Activated naive CD4-positive, alpha-beta T cell treated with anti-CD3 and anti-CD28 coated beads for 36 hours (primary cell): ENCODE results near the gene KITLG. TPM values are rescaled to one million over a fixed set of nuclear protein-coding genes. Genes with fewer than 3 reads are reported as not detected.
"Not testable (repeated sequence)": the region's sequence is repeated elsewhere in the genome, so short reads cannot be mapped to it uniquely, and the experiment has no call there.

Experiments used
- CTCF ChIA-PET: fragments of 350-600 bp; sonication (Branson Sonifier 250); formaldehyde crosslinking; loops from one replicate; lab custom pipeline; 2021; ENCODE audit warnings: antibody characterized with exemption; lab: Charles Lee
- DNase-seq: peaks from one replicate; pipeline ENCODE4 v3.0.0-alpha.2; 2020
- H3K27ac Mint-ChIP-seq: one replicate; pipeline ENCODE4 v1.8.0; 2021; ENCODE audit warnings: mild to moderate bottlenecking, mixed read lengths
- H3K27me3 Mint-ChIP-seq: one replicate; pipeline ENCODE4 v1.8.0; 2021; ENCODE audit warnings: low read depth, mixed read lengths
- H3K36me3 Mint-ChIP-seq: one replicate; pipeline ENCODE4 v1.8.0; 2021; ENCODE audit warnings: low read depth, mixed read lengths
- H3K4me1 Mint-ChIP-seq: one replicate; pipeline ENCODE4 v1.8.0; 2021; ENCODE audit warnings: low read depth, mixed read lengths
- H3K4me3 Mint-ChIP-seq: one replicate; pipeline ENCODE4 v1.8.0; 2021; ENCODE audit warnings: mild to moderate bottlenecking, moderate library complexity, mixed read lengths
- H3K9me3 Mint-ChIP-seq: one replicate; pipeline ENCODE4 v1.8.0; 2021; ENCODE audit warnings: mixed read lengths
- intact Hi-C: fragments of 100-400 bp; cut with micrococcal nuclease; formaldehyde crosslinking; loops from one replicate; pipeline ENCODE4 v1.15.1; 2023
- total RNA-seq, 2 experiments: library from RNA; stranded (reverse); gene quantifications; one replicate each; pipeline ENCODE4 v1.2.3, GENCODE V29; 2021

KITLG gene
- total RNA-seq, 2 experiments from 2014 or later, result 0.07 to 0.15 TPM

- Mint-ChIP-seq H3K4me1 (no peaks in the 10 kb centered on the region), H3K4me3 (no peak overlapping the region), H3K9me3 (no peaks in the 10 kb centered on the region), H3K36me3 (no peaks in the 10 kb centered on the region), H3K27me3 (no peaks in the 10 kb centered on the region), H3K27ac (no peak overlapping the region)
- intact Hi-C loops, result no loop called here
- CTCF ChIA-PET, result no interaction called here
- no peak for DNase-seq
Measured at GRCh38 chr12:88549929-88550328, 30.3 kb downstream of the KITLG start.

DNA sequence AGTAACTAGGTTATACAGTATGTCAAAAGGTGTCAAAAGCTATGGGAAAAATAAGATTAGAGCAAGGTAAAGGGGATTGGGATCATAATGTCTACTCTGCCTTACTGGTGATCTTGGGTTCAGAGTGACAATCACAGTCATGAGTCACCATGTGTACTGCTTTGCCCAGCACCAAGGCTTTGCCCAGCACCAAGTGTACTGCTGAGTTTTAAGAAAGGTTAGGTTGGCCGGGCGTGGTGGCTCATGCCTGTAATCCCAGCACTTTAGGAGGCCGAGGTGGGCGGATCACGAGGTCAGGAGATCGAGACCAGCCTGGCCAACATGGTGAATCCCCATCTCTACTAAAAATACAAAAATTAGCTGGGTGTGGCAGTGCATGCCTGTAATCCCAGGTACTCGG lies 32.3 kb downstream of the KITLG start:
- H3K27me3 Mint-ChIP-seq, DNase-seq, H3K4me3 Mint-ChIP-seq, H3K36me3 Mint-ChIP-seq, intact Hi-C loops, CTCF ChIA-PET, H3K9me3 Mint-ChIP-seq, H3K4me1 Mint-ChIP-seq, H3K27ac Mint-ChIP-seq: not testable (repeated sequence)

GRCh38 chr12:88546853-88547252 lies 33.4 kb downstream of the KITLG start:
- Mint-ChIP-seq H3K9me3 (no peaks in the 10 kb centered on the region), H3K4me1 (no peaks in the 10 kb centered on the region), H3K36me3 (no peaks in the 10 kb centered on the region), H3K27me3 (no peaks in the 10 kb centered on the region), H3K27ac (no peak overlapping the region), H3K4me3 (no peak overlapping the region)
- DNase-seq, result no peak
- CTCF ChIA-PET, result no interaction called here
- intact Hi-C loops, result no loop called here

DNA sequence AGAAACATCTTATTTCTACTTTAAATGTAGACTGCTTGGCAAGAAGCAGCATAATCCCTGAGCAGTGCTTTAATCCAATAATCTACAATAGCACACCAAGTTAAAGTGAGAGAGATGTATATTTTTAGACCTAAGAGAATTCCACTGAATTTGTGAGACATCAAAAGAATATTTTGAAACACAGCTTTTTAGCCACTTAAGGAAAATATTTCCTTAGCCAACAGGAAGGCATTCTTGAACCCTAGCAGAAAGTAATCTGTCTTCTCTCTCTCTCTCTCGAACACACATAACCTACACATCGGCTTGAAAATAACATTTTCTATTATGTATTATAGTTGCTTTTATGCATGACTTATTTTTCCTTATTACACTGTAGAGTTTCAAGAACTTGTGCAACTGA lies 34.0 kb downstream of the KITLG start:
- no peak overlapping the region for H3K27ac Mint-ChIP-seq
- H3K4me1 Mint-ChIP-seq, result no peaks in the 10 kb centered on the region
- H3K9me3 Mint-ChIP-seq, result no peaks in the 10 kb centered on the region
- no peaks in the 10 kb centered on the region for H3K36me3 Mint-ChIP-seq
- H3K4me3 Mint-ChIP-seq, result no peak overlapping the region
- CTCF ChIA-PET, result no interaction called here
- no peak for DNase-seq
- intact Hi-C loops, result no loop called here
- H3K27me3 Mint-ChIP-seq, result no peaks in the 10 kb centered on the region

- no peaks in the 10 kb centered on the region for H3K27me3 Mint-ChIP-seq
- H3K4me3 Mint-ChIP-seq, result no peak overlapping the region
- no peaks in the 10 kb centered on the region for H3K4me1 Mint-ChIP-seq
- H3K36me3 Mint-ChIP-seq, result no peaks in the 10 kb centered on the region
- H3K27ac Mint-ChIP-seq, result no peak overlapping the region
- CTCF ChIA-PET, result no interaction called here
- no peaks in the 10 kb centered on the region for H3K9me3 Mint-ChIP-seq
- DNase-seq, result no peak
- intact Hi-C loops, result no loop called here
Measured at GRCh38 chr12:88544991-88545980, 35.0 kb downstream of the KITLG start.

- Mint-ChIP-seq H3K27me3 (no peaks in the 10 kb centered on the region), H3K27ac (no peak overlapping the region), H3K4me3 (no peak overlapping the region), H3K9me3 (peaks cover 5% of the 10 kb centered on the region), H3K4me1 (no peaks in the 10 kb centered on the region), H3K36me3 (no peaks in the 10 kb centered on the region)
- intact Hi-C loops, result no loop called here
- no peak for DNase-seq
- CTCF ChIA-PET, result no interaction called here
Measured at GRCh38 chr12:88539893-88540292, 40.4 kb downstream of the KITLG start.

GRCh38 chr12:88538697-88539096 lies 41.6 kb downstream of the KITLG start:
- no peaks in the 10 kb centered on the region for H3K4me1 Mint-ChIP-seq
- H3K9me3 Mint-ChIP-seq, result peaks cover 5% of the 10 kb centered on the region
- intact Hi-C loops, result no loop called here
- no peaks in the 10 kb centered on the region for H3K36me3 Mint-ChIP-seq
- DNase-seq, result no peak
- no peaks in the 10 kb centered on the region for H3K27me3 Mint-ChIP-seq
- no peak overlapping the region for H3K27ac Mint-ChIP-seq
- CTCF ChIA-PET, result no interaction called here
- no peak overlapping the region for H3K4me3 Mint-ChIP-seq

GRCh38 chr12:88538250-88538649 lies 42.0 kb downstream of the KITLG start:
- no peaks in the 10 kb centered on the region for H3K27me3 Mint-ChIP-seq
- no peak for DNase-seq
- no peak overlapping the region for H3K27ac Mint-ChIP-seq
- H3K36me3 Mint-ChIP-seq, result no peaks in the 10 kb centered on the region
- CTCF ChIA-PET, result no interaction called here
- H3K4me1 Mint-ChIP-seq, result no peaks in the 10 kb centered on the region
- intact Hi-C loops, result no loop called here
- H3K9me3 Mint-ChIP-seq, result peaks cover 5% of the 10 kb centered on the region
- no peak overlapping the region for H3K4me3 Mint-ChIP-seq

- Mint-ChIP-seq H3K9me3 (peaks cover under 1% of the 10 kb centered on the region), H3K4me3 (no peak overlapping the region)
- intact Hi-C loops, result no loop called here
Measured at GRCh38 chr12:88530868-88531267, 49.4 kb downstream of the KITLG start.

DNA sequence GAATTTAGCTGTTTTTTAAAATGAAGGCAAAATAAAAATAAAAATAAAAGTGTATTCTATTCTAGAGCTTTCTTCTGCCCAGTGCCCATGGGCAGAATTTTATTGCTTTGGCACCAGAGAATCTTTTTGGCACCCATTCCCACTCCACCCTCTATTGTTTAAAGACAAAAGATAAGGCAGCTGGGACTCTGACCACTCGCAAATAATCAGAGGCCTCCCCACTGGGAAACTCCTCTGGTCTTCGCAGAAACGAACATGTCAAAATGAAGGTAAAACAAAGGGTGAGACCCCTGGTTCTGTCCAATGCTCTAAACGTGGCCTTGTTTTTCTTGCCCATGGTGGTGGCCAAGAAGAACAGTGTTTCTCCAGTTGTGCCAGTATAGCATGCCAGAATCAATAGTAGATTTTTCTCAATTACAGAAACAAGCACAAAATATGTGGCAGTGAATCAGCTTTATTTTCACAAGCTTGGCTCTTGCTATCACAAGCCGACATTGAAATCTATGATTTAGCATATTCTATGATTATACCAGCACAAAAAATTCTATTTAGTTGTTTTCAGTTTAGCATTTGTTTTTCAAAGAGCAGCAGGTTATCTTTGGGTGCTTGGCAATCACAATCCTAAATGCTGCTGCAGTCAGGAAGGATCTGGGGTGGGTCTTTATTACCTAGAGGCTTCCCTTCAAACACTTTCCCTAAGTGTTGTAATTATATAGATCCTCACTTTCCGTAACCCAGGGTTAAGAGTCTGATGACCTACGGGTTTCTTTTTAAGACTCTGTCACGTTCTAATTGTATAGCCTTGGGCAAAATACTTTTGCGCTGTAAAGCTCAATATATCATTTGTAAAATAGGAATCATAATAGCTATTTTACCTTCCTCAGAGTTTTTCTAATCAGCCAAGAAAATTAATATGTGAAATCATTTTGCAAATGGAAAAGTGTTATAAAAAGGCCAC lies 50.5 kb downstream of the KITLG start:
- Mint-ChIP-seq H3K36me3 (no peaks in the 10 kb centered on the region), H3K9me3 (no peaks in the 10 kb centered on the region), H3K27me3 (no peaks in the 10 kb centered on the region), H3K27ac (no peak overlapping the region), H3K4me3 (no peak overlapping the region), H3K4me1 (no peaks in the 10 kb centered on the region)
- no peak for DNase-seq
- intact Hi-C loops, result no loop called here
- CTCF ChIA-PET, result no interaction called here

More at GRCh38 chr12:88530868-88531267, 49.4 kb downstream of the KITLG start:
- H3K27ac Mint-ChIP-seq, result no peak overlapping the region
- no peaks in the 10 kb centered on the region for H3K36me3 Mint-ChIP-seq
- no peak for DNase-seq
- no peaks in the 10 kb centered on the region for H3K27me3 Mint-ChIP-seq
- no peaks in the 10 kb centered on the region for H3K4me1 Mint-ChIP-seq
- CTCF ChIA-PET, result interaction anchor here (0.6 kb wide), 1 partner anchor 936 kb away, joined by 3 read pairs; no protein-coding TSS in a partner anchor

DNA sequence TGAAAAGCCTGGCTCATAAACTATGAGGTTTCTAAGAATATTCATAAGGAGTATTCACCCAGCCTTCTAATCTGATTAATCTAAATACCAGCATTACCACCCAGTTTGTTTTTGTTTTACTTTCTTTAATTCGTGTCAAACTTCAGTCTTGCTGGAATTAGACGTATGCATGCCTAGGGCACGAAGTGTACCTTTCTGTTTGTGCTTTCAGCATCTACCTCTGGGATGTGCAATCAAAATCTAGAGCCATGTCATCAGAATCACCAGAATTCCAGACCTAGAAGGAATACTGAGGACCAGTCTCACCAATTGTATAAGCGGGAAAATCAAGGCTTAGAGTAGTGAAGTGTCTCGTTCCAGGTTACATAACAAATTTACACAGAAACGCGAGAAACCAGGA lies 57.3 kb downstream of the KITLG start:
- intact Hi-C loops, result no loop called here
- no peak for DNase-seq
- H3K27me3 Mint-ChIP-seq, result no peaks in the 10 kb centered on the region
- CTCF ChIA-PET, result no interaction called here
- no peak overlapping the region for H3K4me3 Mint-ChIP-seq
- H3K27ac Mint-ChIP-seq, result no peak overlapping the region
- no peaks in the 10 kb centered on the region for H3K9me3 Mint-ChIP-seq
- no peaks in the 10 kb centered on the region for H3K36me3 Mint-ChIP-seq
- no peaks in the 10 kb centered on the region for H3K4me1 Mint-ChIP-seq

- no peaks in the 10 kb centered on the region for H3K4me1 Mint-ChIP-seq
- no peaks in the 10 kb centered on the region for H3K27me3 Mint-ChIP-seq
- CTCF ChIA-PET, result no interaction called here
- no peaks in the 10 kb centered on the region for H3K9me3 Mint-ChIP-seq
- no peak overlapping the region for H3K27ac Mint-ChIP-seq
- no peaks in the 10 kb centered on the region for H3K36me3 Mint-ChIP-seq
- intact Hi-C loops, result no loop called here
- H3K4me3 Mint-ChIP-seq, result no peak overlapping the region
- no peak for DNase-seq
Measured at GRCh38 chr12:88520436-88520820, 59.8 kb downstream of the KITLG start.
